Posterior vena cava (tissue), 2 donors: ENCODE data around the gene CEL. TPM values are rescaled to one million over a fixed set of nuclear protein-coding genes. Genes with fewer than 3 reads are reported as not detected.
"Not testable (repeated sequence)": the region's sequence is repeated elsewhere in the genome, so short reads cannot be mapped to it uniquely, and the experiment has no call there.

ENCODE experiments used
- DNase-seq: peaks from one replicate; pipeline ENCODE4 v3.0.0-alpha.2; 2020; ENCODE audit warnings: low spot score
- intact Hi-C, 2 donors: fragments of 100-400 bp; cut with DNase I; formaldehyde crosslinking; loops; one replicate each; pipeline versions ENCODE4 v1.14.1 to v1.14.2; 2022 to 2023
- total RNA-seq, 2 donors: library from RNA; stranded (reverse); fragmentation: NEBNext Ultra II Directional; extraction: Animal tissue kit (Norgen Biotek cat#: 25700); gene quantifications; one replicate each; pipeline ENCODE4 v1.2.1, GENCODE V29; 2021
- donor health status: DM: yes; HTN: yes; CAD: no.
- donor health status: DM: yes; HTN: yes; CAD: no.

The CEL gene
- total RNA-seq, 2 donors from 2014 or later = 0.51 to 2.8 TPM

DNA sequence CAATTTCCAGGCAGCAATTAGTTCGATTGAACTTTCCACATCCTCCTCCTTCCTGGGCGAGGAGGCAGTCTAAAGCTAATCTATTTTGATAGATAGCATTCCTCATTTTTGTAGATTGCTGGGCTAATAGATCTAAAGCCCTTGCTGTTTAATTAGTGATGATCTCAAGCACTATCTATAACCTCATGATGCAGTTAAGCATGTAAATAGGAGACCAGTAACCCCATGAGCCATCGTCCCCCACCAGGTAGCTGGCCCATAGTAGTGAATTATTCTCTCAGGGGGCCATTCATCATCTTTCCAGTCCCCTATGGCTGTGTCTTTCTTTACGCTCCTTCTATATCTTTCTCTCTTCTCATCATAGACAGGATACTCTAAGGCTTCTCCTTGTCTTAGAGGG, 14.9 kb downstream of the CEL start:
- no peak for DNase-seq
- intact Hi-C loops = no loop called here

DNA sequence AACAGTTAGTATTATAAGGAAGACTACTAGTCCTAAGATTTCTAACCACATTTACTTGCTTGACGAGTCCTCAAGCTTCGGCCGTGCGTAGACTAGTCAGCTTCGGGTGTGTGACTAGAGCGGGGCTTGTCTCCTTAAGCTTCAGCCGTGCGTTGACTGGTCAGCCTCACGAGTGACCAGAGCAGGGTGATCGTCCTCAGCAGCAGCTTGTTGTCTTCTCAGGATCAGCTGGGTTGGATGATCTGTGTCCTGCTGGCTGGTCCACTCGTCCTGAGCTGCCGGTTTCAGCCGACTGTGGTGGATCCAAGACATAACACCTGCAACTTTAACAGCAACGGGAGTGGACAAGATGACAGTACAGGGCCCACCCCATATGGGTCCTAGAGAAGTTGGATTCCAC, 16.7 kb downstream of the CEL start:
- intact Hi-C loops = no loop called here
- DNase-seq = no peak

DNA sequence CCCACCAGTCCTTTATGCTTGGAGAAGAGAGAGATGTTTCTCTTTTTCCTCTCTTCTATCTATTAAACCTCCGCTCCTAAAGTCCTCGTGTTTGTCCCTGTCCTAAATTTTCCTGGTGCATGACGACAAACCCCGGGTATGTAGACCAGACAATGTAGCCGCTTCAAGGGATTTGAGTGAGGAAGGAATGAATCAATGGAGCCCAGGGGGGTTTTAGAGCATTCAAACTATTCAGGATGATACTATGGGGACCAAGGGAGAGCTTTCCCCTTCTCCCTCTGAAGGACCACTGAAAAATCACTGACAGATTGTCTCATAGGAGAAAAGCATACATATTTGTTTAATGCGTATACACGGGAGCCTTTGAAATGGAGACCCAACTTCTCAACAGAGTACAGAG, 18.4 kb downstream of the CEL start:
- intact Hi-C loops = no loop called here
- no peak for DNase-seq

DNA sequence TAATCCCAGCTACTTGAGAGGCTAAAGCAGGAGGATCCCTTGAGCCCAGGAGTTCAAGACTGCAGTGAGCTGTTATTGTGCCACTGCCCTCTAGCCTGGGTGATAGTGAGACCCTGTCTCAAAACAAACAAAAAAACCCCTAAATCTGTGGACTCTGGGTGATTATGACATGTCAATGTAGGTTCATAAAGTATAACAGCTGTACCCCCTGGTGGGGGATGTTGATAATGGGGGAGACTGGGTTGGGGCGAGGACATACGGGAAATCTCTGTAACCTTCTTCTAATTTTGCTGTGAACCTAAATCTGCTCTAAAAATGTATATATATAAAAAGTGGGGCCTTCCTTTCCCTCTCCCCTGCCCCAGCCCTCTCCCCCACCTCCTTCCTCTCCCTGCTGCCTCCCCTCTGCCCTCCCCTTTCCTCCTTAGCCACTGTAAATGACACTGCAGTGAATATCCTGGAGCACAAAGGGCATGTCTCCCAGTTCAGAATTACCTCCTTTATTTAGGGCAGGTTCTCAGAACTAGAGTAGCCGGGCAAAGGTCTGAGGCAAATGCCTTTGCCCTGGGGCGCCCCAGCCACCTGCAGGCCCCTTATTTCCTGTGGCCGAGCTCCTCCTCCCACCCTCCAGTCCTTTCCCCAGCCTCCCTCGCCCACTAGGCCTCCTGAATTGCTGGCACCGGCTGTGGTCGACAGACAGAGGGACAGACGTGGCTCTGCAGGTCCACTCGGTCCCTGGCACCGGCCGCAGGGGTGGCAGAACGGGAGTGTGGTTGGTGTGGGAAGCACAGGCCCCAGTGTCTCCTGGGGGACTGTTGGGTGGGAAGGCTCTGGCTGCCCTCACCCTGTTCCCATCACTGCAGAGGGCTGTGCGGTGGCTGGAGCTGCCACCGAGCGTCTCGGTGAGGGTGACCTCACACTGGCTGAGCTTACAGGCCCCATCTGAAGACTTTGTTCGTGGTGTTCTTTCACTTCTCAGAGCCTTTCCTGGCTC, 19.3 kb downstream of the CEL start:
- DNase-seq, intact Hi-C loops: not testable (repeated sequence)

DNA sequence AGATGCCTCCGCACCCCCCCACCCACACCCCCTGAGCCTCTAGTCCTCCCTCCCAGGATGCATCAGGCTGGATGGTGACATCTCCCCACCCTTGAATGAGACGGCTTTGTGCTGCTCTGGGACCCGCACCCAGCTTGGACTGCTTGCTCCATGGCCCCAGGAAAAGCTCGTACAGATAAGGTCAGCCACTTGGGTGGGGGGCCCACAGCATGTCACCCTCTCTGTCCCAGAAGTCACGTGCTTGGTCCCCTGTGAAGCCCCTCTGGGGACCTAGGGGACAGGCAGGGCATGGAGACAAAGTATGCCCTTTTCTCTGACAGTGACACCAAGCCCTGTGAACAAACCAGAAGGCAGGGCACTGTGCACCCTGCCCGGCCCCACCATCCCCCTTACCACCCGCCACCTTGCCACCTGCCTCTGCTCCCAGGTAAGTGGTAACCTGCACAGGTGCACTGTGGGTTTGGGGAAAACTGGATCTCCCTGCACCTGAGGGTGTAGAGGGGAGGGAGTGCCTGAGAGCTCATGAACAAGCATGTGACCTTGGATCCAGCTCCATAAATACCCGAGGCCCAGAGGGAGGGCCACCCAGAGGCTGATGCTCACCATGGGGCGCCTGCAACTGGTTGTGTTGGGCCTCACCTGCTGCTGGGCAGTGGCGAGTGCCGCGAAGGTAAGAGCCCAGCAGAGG, 20.3 kb downstream of the CEL start:
- intact Hi-C loops, DNase-seq: not testable (repeated sequence)

DNA sequence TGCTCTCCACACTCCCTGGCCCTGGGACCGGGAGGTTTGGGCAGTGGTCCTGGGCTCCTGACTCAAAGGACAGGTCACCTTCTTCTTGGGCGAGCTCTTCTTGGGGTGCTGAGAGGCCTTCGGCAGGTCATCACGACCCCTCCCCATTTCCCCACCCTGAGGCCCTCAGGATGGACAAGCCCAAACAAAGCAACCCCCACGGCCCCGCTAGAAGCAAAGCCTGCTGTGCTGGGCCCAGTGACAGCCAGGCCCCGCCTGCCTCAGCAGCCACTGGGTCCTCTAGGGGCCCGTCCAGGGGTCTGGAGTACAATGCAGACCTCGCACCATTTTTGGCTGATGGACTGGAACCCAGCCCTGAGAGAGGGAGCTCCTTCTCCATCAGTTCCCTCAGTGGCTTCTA, 21.9 kb downstream of the CEL start:
- intact Hi-C loops, DNase-seq: not testable (repeated sequence)

DNA sequence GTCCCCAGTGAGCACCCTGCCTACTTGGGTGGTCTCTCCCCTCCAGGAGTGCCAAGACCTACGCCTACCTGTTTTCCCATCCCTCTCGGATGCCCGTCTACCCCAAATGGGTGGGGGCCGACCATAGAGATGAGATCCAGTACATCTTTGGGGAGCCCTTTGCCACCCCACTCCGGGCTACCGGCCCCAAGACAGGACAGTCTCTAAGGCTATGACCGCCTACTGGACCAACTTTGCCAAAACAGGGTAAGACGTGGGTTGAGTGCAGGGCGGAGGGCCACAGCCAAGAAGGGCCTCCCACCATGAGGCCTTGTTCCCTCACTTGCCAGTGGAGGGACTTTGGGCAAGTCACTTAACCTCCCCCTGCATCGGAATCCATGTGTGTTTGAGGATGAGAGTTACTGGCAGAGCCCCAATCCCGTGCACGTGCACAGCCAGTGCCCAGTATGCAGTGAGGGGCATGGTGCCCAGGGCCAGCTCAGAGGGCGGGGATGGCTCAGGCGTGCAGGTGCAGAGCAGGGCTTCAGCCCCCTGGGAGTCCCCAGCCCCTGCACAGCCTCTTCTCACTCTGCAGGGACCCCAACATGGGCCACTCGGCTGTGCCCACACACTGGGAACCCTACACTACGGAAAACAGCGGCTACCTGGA, 24.6 kb downstream of the CEL start:
- DNase-seq, intact Hi-C loops: not testable (repeated sequence)

DNA sequence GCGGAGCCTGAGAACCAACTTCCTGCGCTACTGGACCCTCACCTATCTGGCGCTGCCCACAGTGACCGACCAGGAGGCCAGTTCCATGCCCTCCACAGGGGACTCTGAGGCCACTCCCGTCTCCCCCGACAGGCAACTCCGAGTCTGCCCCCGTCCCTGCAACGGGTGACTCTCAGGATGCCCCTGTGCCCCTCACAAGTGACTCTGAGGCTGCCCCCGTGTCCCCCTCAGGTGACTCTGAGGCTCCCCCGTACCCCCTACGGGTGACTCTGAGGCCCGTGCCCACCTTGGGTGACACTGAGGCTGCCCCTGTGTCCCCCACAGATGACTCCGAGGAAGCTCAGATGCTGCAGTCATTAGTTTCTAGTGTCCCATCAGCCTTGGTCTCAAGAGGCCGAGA, 25.1 kb downstream of the CEL start:
- intact Hi-C loops = no loop called here
- DNase-seq = no peak

DNA sequence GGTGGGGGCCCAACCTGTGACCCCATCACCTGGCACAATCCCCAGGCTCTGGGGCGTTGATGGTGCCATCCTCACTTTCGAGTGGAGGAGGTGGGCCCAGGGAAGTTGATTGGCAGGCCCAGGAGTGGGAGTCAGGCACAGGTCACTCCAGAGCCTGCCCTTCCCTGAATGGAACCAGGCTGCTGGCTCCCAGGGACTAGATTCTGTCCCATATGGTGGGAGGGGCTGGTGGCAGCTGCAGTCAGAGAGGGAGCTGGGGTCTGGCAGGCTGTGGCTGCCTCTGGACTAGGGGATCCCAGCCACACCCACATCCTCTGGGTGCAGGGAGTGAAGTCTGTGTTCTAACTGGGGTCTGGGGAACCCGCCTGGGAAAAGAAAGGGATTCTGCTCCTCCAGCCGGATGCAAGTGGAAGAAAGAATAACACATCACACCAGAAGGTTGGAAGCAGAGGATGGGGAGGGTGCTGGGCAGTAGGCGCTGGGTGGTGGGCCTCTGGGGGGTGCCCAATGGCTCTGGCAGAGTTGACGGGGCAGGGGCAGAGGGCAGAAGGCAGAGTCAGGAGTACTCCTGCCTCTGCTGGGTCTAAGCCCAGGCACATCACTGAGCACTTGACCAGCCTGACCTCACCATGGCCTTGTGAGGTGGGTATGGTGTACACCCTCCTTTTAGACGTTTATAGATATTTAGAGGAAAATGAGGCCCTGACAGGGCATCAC, 25.8 kb downstream of the CEL start:
- intact Hi-C loops = no loop called here
- no peak for DNase-seq

DNA sequence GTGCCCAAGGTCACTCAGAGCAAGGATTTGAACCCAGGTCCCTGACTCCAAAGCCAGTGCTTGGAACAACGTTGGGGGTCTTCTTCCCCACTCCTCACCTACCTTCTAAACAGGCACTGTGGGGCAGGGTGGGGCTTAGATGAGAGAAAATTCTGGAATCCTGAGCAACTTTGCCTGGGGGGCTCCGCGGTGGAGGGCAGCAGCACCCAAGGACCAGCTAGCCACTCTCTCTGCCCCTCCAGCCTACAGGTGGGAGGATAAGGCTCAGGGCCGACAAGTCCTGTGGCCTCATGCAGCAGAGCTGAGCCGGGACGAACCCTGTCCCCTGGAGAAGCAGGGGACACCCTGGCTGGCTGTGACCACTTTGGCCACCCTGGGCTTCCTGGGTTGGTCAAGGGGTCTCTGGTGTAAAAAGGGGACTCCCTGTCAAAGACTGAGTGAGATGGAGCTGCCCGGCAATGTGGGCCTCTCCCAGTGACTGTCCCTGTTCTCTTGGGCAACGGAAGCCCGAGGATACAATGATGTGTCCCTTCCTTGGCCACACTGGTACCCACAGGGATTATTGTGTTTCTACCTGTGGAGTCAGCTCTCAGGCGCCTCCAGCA, 26.5 kb downstream of the CEL start:
- intact Hi-C loops = no loop called here
- DNase-seq = no peak

DNA sequence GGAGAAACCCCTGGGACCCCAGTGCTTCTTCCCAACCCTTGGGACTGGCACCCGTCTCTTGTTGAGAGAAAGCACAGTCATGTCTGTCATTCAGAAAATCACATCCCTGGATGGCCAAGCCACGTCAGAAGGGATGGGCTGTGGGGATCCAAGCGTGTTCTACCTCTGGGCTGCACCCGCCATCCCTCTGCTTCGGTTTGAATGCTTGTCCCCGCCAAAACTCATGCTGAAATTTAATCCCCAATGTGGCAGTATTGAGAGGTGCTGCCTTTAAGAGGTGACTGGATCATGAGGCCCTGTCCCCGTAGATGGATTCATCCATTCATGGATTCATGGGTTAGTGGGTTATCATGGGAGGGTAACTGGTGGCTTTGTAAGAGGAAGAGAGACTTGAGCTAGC, 27.0 kb downstream of the CEL start:
- DNase-seq = no peak
- intact Hi-C loops = no loop called here

DNA sequence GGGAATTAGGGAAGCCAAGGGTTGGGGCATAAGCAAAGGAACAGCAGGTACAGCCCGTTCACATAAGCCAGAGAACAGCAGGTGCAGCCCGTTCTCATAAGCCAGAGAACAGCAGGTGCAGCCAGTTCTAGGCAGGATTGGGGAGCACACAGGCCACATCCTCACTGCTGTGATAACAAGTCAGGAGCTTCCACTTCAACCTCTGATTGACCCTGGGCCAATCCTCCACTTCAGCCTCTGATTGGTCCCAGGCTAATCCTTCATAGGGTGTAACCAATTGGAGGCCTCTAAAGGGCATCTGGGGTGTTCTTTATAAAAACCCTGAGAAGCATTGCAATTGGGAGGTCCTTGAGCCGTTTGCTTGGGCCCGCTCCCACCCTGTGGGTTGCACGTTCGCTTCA, 27.5 kb downstream of the CEL start:
- no peak for DNase-seq
- intact Hi-C loops = no loop called here

DNA sequence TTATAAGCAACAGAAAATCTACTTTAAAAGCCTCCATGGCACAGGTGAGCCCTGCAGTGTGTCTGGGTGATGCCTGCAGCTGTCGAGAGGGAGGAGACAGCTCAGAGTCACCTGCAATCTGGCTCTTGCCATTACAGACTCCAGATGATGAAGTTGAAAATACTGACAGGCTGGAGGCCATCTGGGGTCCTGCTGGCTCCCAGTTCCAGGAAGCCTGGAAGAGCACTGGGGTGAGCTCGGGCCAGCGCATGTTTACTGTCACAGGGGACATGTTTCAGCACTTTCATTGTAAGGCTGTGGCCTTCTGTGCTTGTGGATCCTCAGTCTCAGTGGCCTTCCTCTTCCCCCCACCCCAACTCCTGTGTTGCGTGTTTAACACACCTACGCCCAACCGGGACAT, 28.4 kb downstream of the CEL start:
- intact Hi-C loops = no loop called here
- no peak for DNase-seq

DNA sequence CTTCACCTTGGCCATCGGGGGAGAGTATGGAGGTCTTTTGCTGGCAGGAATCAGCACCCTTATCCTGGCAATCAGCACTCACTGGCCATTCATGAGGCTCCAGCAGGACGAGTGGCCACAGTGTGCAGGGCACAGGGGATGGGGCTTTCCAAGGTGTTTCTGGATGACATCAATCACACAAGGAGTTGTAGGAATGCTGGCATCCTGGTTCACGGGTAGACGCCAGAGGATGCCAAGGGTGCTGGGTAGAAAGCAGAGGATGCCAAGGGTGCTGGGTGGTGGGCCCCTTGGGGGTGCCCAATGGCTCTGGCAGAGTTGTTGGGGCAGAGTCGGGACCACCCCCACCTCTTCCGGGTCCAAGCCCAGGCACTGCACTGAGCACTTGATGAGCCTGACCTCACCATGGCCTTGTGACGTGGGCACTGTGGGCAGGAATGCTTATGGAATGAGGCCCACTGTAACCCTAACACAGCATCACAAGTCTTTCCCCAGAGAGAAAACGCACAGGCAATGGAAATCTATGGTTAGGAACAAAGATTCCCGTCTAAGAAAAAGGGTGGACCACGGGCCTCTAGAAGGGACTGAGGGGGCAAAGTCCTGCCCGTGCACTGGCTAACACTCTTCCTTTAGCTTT, 29.1 kb downstream of the CEL start:
- no peak for DNase-seq
- intact Hi-C loops = no loop called here

DNA sequence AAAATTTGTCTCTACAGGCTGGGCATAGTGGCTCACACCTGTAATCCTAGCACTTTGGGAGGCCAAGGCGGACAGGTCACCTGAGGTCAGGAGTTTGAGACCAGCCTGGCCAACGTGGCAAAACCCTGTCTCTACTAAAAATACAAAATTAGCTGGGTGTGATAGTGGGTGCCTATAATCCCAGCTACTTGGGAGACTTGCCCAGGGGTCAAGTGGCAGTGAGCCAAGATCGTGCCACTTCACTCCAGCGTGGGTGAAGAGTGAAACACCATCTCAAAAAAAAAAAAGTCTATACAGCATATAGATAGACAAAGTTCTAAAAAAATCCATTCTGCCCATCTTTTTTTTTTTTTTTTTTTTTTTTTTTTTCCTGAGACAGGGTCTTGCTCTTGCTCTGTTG, 32.6 kb downstream of the CEL start:
- DNase-seq, intact Hi-C loops: not testable (repeated sequence)

DNA sequence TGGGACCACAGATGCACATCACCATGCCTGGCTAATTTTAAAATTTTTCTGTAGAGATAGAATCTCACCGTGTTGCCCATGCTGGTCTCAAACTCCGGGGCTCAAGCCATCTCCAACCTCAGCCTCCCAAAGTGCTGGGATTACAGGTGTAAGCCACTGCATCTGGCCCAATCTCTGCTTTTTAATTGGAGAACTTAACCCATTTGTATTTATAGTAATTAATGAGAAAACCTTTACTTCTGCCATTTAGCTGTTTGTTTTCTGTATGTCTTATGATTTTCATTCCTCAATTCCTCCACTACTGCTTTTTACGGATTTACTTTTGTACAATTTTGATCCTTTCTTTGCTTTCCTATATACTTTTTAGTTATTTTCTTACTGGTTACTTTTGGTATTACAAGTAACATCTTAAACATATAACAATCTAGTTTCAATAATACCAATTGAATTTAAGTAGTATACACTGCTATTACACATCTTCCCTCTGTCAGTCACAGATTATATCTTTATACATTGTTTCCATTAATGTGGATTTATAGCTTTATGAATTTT, 33.1 kb downstream of the CEL start:
- intact Hi-C loops = no loop called here
- no peak for DNase-seq

DNA sequence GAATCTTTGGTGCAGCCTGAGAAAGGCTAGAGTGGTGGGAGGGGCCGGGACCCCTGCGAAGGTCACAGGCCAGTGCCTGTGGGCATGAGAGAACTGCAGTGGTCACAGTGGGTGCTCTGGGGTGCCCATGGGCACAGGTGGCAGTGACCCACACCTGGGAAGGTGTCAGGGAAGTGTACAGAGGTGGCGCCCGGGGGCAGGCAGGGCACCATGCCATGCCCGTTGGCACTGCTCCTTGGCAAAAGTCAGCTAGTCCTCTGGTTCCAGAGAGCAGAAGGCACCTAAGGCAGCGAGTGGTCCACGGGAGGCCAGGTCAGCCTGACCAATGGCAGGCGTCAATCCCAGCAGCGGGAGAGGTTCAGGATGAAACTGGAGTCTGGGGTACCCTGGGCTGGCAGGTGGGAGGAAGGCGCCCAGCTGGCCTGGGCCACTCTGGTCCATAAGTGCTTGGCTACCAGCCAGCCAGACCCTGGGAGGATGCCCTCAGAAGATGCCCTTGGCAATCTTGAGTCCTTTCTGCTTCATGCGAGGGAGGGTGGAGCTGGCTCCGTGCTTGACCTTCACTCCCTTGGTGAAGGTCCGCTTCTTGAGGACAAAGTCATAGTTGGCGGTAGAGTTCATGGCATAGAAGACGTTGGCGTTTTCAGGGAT, 36.4 kb downstream of the CEL start:
- intact Hi-C loops = no loop called here
- DNase-seq = peak; percentile 26

DNA sequence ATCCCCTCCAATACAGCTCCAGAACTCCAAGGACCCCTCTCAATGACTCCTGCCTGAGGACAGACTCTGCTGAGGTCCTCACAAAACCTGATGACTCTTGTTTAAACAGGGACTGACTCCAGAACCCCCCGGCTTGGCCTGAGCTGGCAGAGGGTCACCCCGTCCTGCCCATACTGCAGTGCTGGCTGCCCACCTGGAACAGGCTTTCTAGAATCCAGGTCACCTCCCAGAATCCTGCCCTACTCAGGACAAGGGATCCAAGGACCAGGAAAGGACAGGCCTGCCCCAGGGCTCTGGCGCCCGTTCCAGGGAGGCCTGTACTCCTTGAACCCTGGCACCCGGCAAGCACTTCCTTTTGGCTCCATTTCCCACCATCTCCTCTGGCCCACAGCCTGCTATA, 37.1 kb downstream of the CEL start:
- intact Hi-C loops = no loop called here
- DNase-seq = no peak
